ENCODE data around the gene CD177.
"Not testable (repeated sequence)": the region's sequence is repeated elsewhere in the genome, so short reads cannot be mapped to it uniquely, and the experiment has no call there.

The CD177 gene

GRCh38 chr19:43380008-43380407 lies 26.5 kb downstream of the CD177 start:
- in situ Hi-C loops (cut with HindIII; ENCODE audit: low sequenced_read_pairs): no loop called here

- in situ Hi-C loops (cut with HindIII; ENCODE audit: low sequenced_read_pairs): no loop called here
These were observed 27.4 kb downstream of the CD177 start for GRCh38 chr19:43380771-43381386.

GRCh38 chr19:43382586-43383216 lies 29.2 kb downstream of the CD177 start:
- in situ Hi-C loops (cut with HindIII; ENCODE audit: low sequenced_read_pairs): not testable (repeated sequence)

GRCh38 chr19:43383254-43383653 lies 29.8 kb downstream of the CD177 start:
- in situ Hi-C loops (cut with HindIII; ENCODE audit: low sequenced_read_pairs): not testable (repeated sequence)

GRCh38 chr19:43383759-43384158 lies 30.3 kb downstream of the CD177 start:
- in situ Hi-C loops (cut with HindIII; ENCODE audit: low sequenced_read_pairs): not testable (repeated sequence)

GRCh38 chr19:43390903-43391551 lies 37.5 kb downstream of the CD177 start:
- in situ Hi-C loops (cut with HindIII; ENCODE audit: low sequenced_read_pairs): not testable (repeated sequence)

GRCh38 chr19:43391552-43391935 lies 38.1 kb downstream of the CD177 start:
- in situ Hi-C loops (cut with HindIII; ENCODE audit: low sequenced_read_pairs): not testable (repeated sequence)

- in situ Hi-C loops (cut with HindIII; ENCODE audit: low sequenced_read_pairs): not testable (repeated sequence)
These were observed 40.0 kb downstream of the CD177 start for GRCh38 chr19:43393501-43393900.

- in situ Hi-C loops (cut with HindIII; ENCODE audit: low sequenced_read_pairs): no loop called here
These were observed 42.1 kb downstream of the CD177 start for GRCh38 chr19:43395561-43395960.

- in situ Hi-C loops (cut with HindIII; ENCODE audit: low sequenced_read_pairs): no loop called here
These were observed 52.8 kb downstream of the CD177 start for GRCh38 chr19:43406297-43406696.

- in situ Hi-C loops (cut with HindIII; ENCODE audit: low sequenced_read_pairs): no loop called here
These were observed 54.0 kb downstream of the CD177 start for GRCh38 chr19:43407416-43408005.

- in situ Hi-C loops (cut with HindIII; ENCODE audit: low sequenced_read_pairs): no loop called here
These were observed 54.6 kb downstream of the CD177 start for GRCh38 chr19:43408043-43408442.

GRCh38 chr19:43409415-43409814 lies 55.9 kb downstream of the CD177 start:
- in situ Hi-C loops (cut with HindIII; ENCODE audit: low sequenced_read_pairs): no loop called here

- in situ Hi-C loops (cut with HindIII; ENCODE audit: low sequenced_read_pairs): no loop called here
These were observed 59.0 kb downstream of the CD177 start for GRCh38 chr19:43412441-43412840.

Data from DLD1 (cell line).